GM06990 (cell line): ENCODE results near the gene CD93.

Source experiments
- DNase-seq: peaks from one replicate; pipeline ENCODE4 v3.0.0-alpha.2; 2011; ENCODE audit not compliant: insufficient read length; ENCODE audit errors: extremely low read depth
- H3K27me3 ChIP-seq: replicated peaks from 2 replicates; pipeline ENCODE4 v1.6.0; 2011; ENCODE audit warnings: low read length; ENCODE audit not compliant: control insufficient read depth, insufficient read depth
- H3K36me3 ChIP-seq: 2 replicates; pipeline ENCODE4 v1.5.1; 2011; ENCODE audit warnings: low read length; ENCODE audit not compliant: control insufficient read depth, insufficient read depth
- H3K4me3 ChIP-seq: replicated peaks from 2 replicates; pipeline ENCODE4 v1.5.1; 2011; ENCODE audit warnings: low read depth, mild to moderate bottlenecking, control low read depth, low read length
- TF ChIP-seq, protein P1 (sequence below): IDR thresholded peaks from 2 replicates; pipeline ENCODE4 v1.5.1; 2011; ENCODE audit warnings: low read length, control low read depth, mild to moderate bottlenecking, inconsistent platforms; ENCODE audit not compliant: insufficient read depth, poor library complexity, severe bottlenecking

The CD93 gene

DNA sequence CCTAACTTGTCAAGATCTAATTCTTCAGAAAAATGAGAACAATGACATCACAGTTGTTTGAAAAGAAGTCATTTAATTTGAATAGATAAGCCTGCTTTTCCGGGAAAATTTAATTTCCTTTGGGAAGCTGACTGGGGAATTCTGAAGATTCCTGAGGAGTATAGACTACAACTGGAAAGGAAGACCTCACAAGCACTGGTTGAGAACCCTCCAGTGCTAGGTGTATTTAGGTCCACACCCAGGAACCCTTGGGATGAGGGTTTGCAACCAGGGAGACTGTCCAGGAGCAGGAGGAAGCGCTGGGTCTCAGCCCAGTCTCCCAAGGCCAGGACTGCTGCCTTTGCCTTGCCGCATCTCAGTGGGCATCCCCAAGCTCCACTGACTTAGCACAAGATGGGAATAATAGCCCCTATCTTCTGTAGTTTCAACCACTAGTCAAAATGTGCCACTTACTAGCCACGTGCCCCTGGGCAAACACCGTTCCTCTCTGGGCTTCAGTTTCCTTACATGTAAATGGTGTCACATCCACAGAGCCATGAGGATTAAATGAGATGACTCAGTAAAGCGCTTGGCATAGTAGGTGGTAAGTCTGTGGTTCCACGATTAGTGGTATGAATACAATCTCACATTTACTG lies 6.9 kb upstream of the CD93 start:
- TF ChIP-seq, protein P1, sequence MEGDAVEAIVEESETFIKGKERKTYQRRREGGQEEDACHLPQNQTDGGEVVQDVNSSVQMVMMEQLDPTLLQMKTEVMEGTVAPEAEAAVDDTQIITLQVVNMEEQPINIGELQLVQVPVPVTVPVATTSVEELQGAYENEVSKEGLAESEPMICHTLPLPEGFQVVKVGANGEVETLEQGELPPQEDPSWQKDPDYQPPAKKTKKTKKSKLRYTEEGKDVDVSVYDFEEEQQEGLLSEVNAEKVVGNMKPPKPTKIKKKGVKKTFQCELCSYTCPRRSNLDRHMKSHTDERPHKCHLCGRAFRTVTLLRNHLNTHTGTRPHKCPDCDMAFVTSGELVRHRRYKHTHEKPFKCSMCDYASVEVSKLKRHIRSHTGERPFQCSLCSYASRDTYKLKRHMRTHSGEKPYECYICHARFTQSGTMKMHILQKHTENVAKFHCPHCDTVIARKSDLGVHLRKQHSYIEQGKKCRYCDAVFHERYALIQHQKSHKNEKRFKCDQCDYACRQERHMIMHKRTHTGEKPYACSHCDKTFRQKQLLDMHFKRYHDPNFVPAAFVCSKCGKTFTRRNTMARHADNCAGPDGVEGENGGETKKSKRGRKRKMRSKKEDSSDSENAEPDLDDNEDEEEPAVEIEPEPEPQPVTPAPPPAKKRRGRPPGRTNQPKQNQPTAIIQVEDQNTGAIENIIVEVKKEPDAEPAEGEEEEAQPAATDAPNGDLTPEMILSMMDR = no peak
- Histone ChIP-seq H3K27me3 (no peaks in the 10 kb centered on the region), H3K36me3 (no peaks in the 10 kb centered on the region), H3K4me3 (no peak overlapping the region)
- no peak for DNase-seq

DNA sequence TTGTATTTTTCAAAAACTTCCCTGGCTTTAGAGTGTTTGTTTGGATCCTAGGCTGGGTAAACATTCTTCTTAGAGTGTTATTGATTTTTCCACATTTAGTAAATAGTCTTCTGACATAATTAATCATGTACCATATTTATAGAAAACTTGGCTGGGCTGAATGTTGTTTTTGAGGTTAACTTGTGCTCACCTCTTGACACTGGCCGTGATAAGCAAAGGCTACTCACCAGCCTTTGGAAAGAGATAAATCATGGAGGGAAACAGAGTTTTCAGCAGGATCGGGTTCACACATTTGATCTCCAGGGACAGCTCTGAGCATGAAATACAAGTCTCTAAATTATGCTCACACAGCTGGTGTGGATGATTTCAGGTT lies 6.2 kb upstream of the CD93 start:
- no peak overlapping the region for H3K4me3 ChIP-seq
- TF ChIP-seq, protein P1 = no peak

DNA sequence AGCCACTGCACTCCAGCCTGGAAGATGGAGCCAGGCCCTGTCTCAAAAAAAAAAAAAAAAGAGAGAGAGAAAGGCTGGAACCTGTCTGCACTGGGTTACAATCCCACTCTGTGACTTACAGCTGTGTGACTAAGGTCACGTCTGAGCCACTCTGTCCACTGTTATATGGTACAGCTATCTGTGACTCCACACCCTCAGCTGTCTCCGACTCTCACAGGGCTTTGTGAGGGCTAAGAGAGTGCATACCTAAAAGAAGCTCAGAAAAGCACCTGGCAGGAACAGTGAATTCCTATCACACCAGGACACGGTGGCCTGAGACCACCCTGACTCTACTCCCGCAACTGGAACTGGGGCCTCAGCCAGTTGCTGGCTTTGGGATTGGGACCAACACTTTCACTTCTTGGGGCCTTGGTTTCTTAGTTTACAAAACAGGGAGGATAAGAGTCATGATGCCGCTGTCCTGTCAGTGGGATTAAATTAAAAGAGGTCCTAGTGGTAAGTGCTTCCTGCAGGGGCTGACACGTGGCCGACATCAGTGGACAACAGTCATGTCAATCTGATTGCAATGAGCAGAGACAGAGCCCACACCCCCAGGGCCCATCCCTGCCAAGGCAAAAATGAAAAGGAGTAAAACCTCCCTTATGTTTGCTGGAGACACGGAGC lies 5.7 kb upstream of the CD93 start:
- DNase-seq = no peak
- Histone ChIP-seq H3K4me3 (no peak overlapping the region), H3K27me3 (no peaks in the 10 kb centered on the region), H3K36me3 (no peaks in the 10 kb centered on the region)
- TF ChIP-seq, protein P1 = no peak

More for the DNA sequence above, 6.2 kb upstream of the CD93 start:
- no peaks in the 10 kb centered on the region for H3K27me3 ChIP-seq
- H3K36me3 ChIP-seq = no peaks in the 10 kb centered on the region
- no peak for DNase-seq

DNA sequence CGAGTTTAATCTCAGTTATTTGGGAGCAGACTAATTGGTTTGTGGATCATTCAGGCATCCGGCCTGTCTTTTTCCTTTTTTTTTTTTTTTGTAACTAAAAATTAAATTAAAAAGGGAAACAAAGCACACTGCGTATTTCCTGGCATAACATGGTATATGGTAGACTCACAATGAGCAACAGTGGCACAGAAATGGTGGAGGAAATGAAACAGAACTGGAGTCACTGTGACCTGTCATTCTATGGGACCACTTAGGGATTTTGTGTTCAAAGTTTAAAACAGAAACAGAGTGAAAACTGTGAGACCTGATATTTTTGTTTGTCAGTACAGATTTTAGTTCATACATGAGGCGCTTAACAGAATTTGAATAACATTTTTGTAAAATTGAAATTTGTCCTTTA lies 4.8 kb upstream of the CD93 start:
- TF ChIP-seq, protein P1 = no peak
- no peak for DNase-seq
- H3K4me3 ChIP-seq = no peak overlapping the region
- no peaks in the 10 kb centered on the region for H3K36me3 ChIP-seq
- H3K27me3 ChIP-seq = no peaks in the 10 kb centered on the region

DNA sequence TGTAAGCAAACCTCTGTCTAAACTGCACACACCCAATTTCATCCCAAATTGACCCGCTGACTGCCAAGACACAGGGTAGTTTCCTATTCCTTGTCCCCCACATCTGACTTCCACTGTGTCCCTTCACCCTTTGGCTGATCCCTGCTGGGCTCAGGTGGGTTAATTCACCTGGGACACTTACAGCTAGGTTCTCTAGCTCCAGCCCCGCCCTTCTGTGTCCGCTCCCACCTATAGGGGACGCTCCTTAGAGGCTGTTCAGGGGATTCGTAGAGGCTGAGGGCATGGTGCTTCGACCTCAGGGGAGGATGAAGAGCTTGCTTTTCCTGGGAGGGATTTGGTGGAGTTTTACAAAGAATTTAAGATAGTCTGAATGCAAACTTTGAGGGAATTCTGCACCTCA lies 4.0 kb upstream of the CD93 start:
- Histone ChIP-seq H3K27me3 (no peaks in the 10 kb centered on the region), H3K36me3 (no peaks in the 10 kb centered on the region), H3K4me3 (no peak overlapping the region)
- TF ChIP-seq, protein P1 = no peak
- no peak for DNase-seq
